ENCODE data around the gene SLC36A1.

- TF ChIP-seq CTCF (IDR thresholded peaks at IDR 0.05; ENCODE audit: borderline replicate concordance, extremely low read depth, low read length, poor library complexity, severe bottlenecking) (peak; percentile 89), EZH2 (IDR thresholded peaks at IDR 0.05; ENCODE audit: borderline replicate concordance, low read depth, low read length, severe bottlenecking) (no peak)
Observed at GRCh38 chr5:151523335-151523734, 75.9 kb downstream of the SLC36A1 start.

All from DND-41 (cell line).